ENCODE data around the gene RELL2.

- TF ChIP-seq CTCF (conservative IDR thresholded peaks at IDR 0.05; ENCODE audit: low read length) (no peak), EZH2phosphoT487 (IDR thresholded peaks at IDR 0.05; ENCODE audit: borderline replicate concordance, low read depth, low read length) (no peak)
Observed at GRCh38 chr5:141681295-141681694, 44.5 kb downstream of the RELL2 start.

Measured in OCI-LY7 (cell line).